HepG2 (cell line): ENCODE measurements around the gene GP2. TPM values are rescaled to one million over a fixed set of nuclear protein-coding genes. Genes with fewer than 3 reads are reported as not detected.

Experiments
- AGO2 ChIP-seq: fragments of 200-400 bp; formaldehyde crosslinking; optimal IDR thresholded peaks from 2 replicates; pipeline ENCODE3; 2017; ENCODE audit warnings: mild to moderate bottlenecking, low read depth, low read length, moderate library complexity
- E2F1 ChIP-seq: sonication (generic); formaldehyde crosslinking; IDR thresholded peaks from 2 replicates; pipeline ENCODE4 v1.5.0; 2020; ENCODE audit warnings: missing genetic modification reagents
- ETV5 ChIP-seq: IDR thresholded peaks from 2 replicates; pipeline ENCODE4 v1.6.1; 2018; ENCODE audit warnings: missing biosample characterization, missing genetic modification reagents, inconsistent platforms, borderline replicate concordance
- MTA1 ChIP-seq: sonication (generic); formaldehyde crosslinking; IDR thresholded peaks from 2 replicates; pipeline ENCODE4 v1.4.0; 2020; ENCODE audit warnings: missing genetic modification reagents, mild to moderate bottlenecking, borderline replicate concordance
- POLR2AphosphoS5 ChIP-seq: IDR thresholded peaks from 2 replicates; pipeline ENCODE4 v1.6.1; 2012; ENCODE audit warnings: low read depth, low read length
- RCOR2 ChIP-seq: IDR thresholded peaks from 2 replicates; pipeline ENCODE4 v1.6.1; 2016; ENCODE audit warnings: missing biosample characterization, missing genetic modification reagents
- SNAPC5 ChIP-seq: sonication (generic); formaldehyde crosslinking; IDR thresholded peaks from 2 replicates; pipeline ENCODE4 v1.8.1; 2023; ENCODE audit warnings: mild to moderate bottlenecking, missing genetic modification reagents, borderline replicate concordance
- TAF1 ChIP-seq: sonication (generic); formaldehyde crosslinking; IDR thresholded peaks from 2 replicates; pipeline ENCODE4 v1.4.0; 2020; ENCODE audit warnings: missing genetic modification reagents
- polyA plus RNA-seq, 8 experiments: library from polyadenylated mRNA; depleted of rRNA in 3 of 8; stranded (reverse) in 7 of 8; unstranded in 1 of 8; fragments of >200 nt; fragmentation: Illumina TruSeq in 4 of 8; extraction: Trizol in 4 of 8; gene quantifications; 2 replicates each; pipeline versions ENCODE4 v1.2.1 to v1.2.3, GENCODE V29; 2011 to 2016; ENCODE audit warnings: low read depth in 4 of 8, missing spikeins in 1 of 8, mixed read lengths in 1 of 8; ENCODE audit not compliant: insufficient read depth in 1 of 8
- total RNA-seq, 5 experiments: library from RNA; depleted of rRNA; stranded (reverse); fragments of >200 nt; fragmentation: Illumina TruSeq; extraction: Trizol; gene quantifications; 2 replicates each; pipeline ENCODE4 v1.2.3, GENCODE V29; 2016; ENCODE audit warnings: low read depth in 1 of 5
- TF ChIP-seq, protein P1 (sequence below): sonication (generic); formaldehyde crosslinking; conservative IDR thresholded peaks from 2 replicates; pipeline ENCODE4 v1.4.0; 2020; ENCODE audit warnings: missing genetic modification reagents
- TF ChIP-seq, protein P2 (sequence below): IDR thresholded peaks from 2 replicates; pipeline ENCODE4 v1.6.1; 2018; ENCODE audit warnings: missing genetic modification reagents
- TF ChIP-seq, protein P3 (sequence below): IDR thresholded peaks from 2 replicates; pipeline ENCODE4 v1.6.1; 2012; ENCODE audit warnings: inconsistent platforms
- TF ChIP-seq, protein P4 (sequence below), 2 experiments: sonication (generic) in 1 of 2; formaldehyde crosslinking in 1 of 2; IDR thresholded peaks; 2 replicates each; pipeline versions ENCODE4 v1.4.0 to v1.6.1; 2016 to 2020; ENCODE audit warnings: borderline replicate concordance in 1 of 2, low read depth in 1 of 2, mild to moderate bottlenecking in 1 of 2, missing genetic modification reagents in 1 of 2
- TF ChIP-seq, protein P5 (sequence below): sonication (generic); formaldehyde crosslinking; IDR thresholded peaks from 2 replicates; pipeline ENCODE4 v1.5.0; 2020; ENCODE audit warnings: mild to moderate bottlenecking, missing genetic modification reagents, borderline replicate concordance
- TF ChIP-seq, protein P6 (sequence below): sonication (generic); formaldehyde crosslinking; IDR thresholded peaks from 2 replicates; pipeline ENCODE4 v1.9.0; 2022; ENCODE audit warnings: missing genetic modification reagents, mild to moderate bottlenecking, borderline replicate concordance

The GP2 gene
- total and polyA plus RNA-seq, 2 of the 13 experiments (the other 11 are each of a cell fraction or from before 2014, with no cell fraction given), result 0.15 to 0.69 TPM

- TF ChIP-seq, protein P1, sequence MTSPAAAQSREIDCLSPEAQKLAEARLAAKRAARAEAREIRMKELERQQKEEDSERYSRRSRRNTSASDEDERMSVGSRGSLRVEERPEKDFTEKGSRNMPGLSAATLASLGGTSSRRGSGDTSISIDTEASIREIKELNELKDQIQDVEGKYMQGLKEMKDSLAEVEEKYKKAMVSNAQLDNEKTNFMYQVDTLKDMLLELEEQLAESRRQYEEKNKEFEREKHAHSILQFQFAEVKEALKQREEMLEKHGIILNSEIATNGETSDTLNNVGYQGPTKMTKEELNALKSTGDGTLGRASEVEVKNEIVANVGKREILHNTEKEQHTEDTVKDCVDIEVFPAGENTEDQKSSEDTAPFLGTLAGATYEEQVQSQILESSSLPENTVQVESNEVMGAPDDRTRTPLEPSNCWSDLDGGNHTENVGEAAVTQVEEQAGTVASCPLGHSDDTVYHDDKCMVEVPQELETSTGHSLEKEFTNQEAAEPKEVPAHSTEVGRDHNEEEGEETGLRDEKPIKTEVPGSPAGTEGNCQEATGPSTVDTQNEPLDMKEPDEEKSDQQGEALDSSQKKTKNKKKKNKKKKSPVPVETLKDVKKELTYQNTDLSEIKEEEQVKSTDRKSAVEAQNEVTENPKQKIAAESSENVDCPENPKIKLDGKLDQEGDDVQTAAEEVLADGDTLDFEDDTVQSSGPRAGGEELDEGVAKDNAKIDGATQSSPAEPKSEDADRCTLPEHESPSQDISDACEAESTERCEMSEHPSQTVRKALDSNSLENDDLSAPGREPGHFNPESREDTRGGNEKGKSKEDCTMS (CRISPR knock-in tag), result no peak
- peak; percentile 78; the same call in 1 of the 2 replicates for TF ChIP-seq MTA1 (CRISPR knock-in tag)
- TF ChIP-seq POLR2AphosphoS5, result no peak
- TF ChIP-seq, protein P2, sequence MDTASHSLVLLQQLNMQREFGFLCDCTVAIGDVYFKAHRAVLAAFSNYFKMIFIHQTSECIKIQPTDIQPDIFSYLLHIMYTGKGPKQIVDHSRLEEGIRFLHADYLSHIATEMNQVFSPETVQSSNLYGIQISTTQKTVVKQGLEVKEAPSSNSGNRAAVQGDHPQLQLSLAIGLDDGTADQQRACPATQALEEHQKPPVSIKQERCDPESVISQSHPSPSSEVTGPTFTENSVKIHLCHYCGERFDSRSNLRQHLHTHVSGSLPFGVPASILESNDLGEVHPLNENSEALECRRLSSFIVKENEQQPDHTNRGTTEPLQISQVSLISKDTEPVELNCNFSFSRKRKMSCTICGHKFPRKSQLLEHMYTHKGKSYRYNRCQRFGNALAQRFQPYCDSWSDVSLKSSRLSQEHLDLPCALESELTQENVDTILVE (CRISPR knock-in tag), result no peak
- TF ChIP-seq TAF1 (CRISPR knock-in tag), result no peak
- TF ChIP-seq, protein P3, sequence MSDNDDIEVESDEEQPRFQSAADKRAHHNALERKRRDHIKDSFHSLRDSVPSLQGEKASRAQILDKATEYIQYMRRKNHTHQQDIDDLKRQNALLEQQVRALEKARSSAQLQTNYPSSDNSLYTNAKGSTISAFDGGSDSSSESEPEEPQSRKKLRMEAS, result peak; percentile 13; the same call in 1 of the 2 replicates
- TF ChIP-seq, protein P4, sequence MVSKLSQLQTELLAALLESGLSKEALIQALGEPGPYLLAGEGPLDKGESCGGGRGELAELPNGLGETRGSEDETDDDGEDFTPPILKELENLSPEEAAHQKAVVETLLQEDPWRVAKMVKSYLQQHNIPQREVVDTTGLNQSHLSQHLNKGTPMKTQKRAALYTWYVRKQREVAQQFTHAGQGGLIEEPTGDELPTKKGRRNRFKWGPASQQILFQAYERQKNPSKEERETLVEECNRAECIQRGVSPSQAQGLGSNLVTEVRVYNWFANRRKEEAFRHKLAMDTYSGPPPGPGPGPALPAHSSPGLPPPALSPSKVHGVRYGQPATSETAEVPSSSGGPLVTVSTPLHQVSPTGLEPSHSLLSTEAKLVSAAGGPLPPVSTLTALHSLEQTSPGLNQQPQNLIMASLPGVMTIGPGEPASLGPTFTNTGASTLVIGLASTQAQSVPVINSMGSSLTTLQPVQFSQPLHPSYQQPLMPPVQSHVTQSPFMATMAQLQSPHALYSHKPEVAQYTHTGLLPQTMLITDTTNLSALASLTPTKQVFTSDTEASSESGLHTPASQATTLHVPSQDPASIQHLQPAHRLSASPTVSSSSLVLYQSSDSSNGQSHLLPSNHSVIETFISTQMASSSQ (IDR thresholded peaks at IDR 0.05; ENCODE audit: low read depth), result no peak
- TF ChIP-seq, protein P4 (CRISPR knock-in tag; IDR thresholded peaks at IDR 0.05; ENCODE audit: borderline replicate concordance), result peak; percentile 53; the same call in 1 of the 2 replicates
- TF ChIP-seq, protein P5, sequence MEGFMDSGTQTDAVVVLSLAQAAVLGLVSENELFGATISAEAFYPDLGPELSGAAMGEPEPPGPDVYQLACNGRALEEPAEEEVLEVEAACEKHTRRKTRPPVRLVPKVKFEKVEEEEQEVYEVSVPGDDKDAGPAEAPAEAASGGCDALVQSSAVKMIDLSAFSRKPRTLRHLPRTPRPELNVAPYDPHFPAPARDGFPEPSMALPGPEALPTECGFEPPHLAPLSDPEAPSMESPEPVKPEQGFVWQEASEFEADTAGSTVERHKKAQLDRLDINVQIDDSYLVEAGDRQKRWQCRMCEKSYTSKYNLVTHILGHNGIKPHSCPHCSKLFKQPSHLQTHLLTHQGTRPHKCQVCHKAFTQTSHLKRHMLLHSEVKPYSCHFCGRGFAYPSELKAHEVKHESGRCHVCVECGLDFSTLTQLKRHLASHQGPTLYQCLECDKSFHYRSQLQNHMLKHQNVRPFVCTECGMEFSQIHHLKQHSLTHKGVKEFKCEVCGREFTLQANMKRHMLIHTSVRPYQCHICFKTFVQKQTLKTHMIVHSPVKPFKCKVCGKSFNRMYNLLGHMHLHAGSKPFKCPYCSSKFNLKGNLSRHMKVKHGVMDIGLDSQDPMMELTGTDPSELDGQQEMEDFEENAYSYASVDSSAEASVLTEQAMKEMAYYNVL (CRISPR knock-in tag), result no peak
- TF ChIP-seq, protein P6, sequence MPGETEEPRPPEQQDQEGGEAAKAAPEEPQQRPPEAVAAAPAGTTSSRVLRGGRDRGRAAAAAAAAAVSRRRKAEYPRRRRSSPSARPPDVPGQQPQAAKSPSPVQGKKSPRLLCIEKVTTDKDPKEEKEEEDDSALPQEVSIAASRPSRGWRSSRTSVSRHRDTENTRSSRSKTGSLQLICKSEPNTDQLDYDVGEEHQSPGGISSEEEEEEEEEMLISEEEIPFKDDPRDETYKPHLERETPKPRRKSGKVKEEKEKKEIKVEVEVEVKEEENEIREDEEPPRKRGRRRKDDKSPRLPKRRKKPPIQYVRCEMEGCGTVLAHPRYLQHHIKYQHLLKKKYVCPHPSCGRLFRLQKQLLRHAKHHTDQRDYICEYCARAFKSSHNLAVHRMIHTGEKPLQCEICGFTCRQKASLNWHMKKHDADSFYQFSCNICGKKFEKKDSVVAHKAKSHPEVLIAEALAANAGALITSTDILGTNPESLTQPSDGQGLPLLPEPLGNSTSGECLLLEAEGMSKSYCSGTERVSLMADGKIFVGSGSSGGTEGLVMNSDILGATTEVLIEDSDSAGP, result no peak
- TF ChIP-seq E2F1 (CRISPR knock-in tag), result no peak
- TF ChIP-seq AGO2, result no peak
- peak; percentile 70; the same call in 1 of the 2 replicates for TF ChIP-seq ETV5
- no peak for TF ChIP-seq SNAPC5 (CRISPR knock-in tag)
- no peak for TF ChIP-seq RCOR2 (CRISPR knock-in tag)
These were observed at the start of gene GP2 (continued) for GRCh38 chr16:20327444-20328041.
